ENCODE data around the gene CAPN12.
A peak's percentile ranks its signal among the peaks of the same experiment; 100 is the strongest.

Gene CAPN12

GRCh38 chr19:38740932-38741331, 3.3 kb downstream of the CAPN12 start:
- no peak overlapping the region for H3K27ac Mint-ChIP-seq (ENCODE audit: low read depth)
- H3K36me3 Mint-ChIP-seq (ENCODE audit: insufficient read depth) = peaks cover 11% of the 10 kb centered on the region
- H3K27me3 Mint-ChIP-seq = no peaks in the 10 kb centered on the region
- no peaks in the 10 kb centered on the region for H3K9me3 Mint-ChIP-seq
- H3K4me1 Mint-ChIP-seq = peaks cover 29% of the 10 kb centered on the region
- ATAC-seq (replicated peaks; ENCODE audit: extremely low read depth, poor library complexity, severe bottlenecking) (no peak), DNase-seq (ENCODE audit: low spot score in 2 of 2) (no peak)
- H3K4me3 Mint-ChIP-seq = no peak overlapping the region

DNA sequence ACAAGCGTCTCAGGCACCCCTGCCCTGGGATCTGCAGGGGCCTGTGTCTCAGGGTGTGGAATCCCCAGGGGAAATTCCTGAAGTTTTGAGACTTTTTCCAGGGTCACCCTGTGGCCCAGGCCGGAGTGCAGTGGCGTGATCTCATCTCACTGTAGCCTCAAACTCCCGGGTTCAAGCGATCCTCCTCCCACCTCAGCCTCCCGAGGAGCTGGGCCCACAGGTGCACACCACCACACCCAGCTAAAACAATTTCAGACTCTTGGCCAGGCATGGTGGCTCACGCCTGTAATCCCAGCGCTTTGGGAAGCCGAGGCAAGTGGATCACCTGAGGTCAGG, 4.0 kb downstream of the CAPN12 start:
- Mint-ChIP-seq H3K9me3 (no peaks in the 10 kb centered on the region), H3K4me3 (no peak overlapping the region), H3K4me1 (peaks cover 32% of the 10 kb centered on the region), H3K27me3 (no peaks in the 10 kb centered on the region), H3K27ac (ENCODE audit: low read depth) (peak overlapping the region; percentile 13), H3K36me3 (ENCODE audit: insufficient read depth) (peaks cover 15% of the 10 kb centered on the region)
- no peak for ATAC-seq (replicated peaks; ENCODE audit: extremely low read depth, poor library complexity, severe bottlenecking)
- DNase-seq (ENCODE audit: low spot score in 2 of 2) = no peak

DNA sequence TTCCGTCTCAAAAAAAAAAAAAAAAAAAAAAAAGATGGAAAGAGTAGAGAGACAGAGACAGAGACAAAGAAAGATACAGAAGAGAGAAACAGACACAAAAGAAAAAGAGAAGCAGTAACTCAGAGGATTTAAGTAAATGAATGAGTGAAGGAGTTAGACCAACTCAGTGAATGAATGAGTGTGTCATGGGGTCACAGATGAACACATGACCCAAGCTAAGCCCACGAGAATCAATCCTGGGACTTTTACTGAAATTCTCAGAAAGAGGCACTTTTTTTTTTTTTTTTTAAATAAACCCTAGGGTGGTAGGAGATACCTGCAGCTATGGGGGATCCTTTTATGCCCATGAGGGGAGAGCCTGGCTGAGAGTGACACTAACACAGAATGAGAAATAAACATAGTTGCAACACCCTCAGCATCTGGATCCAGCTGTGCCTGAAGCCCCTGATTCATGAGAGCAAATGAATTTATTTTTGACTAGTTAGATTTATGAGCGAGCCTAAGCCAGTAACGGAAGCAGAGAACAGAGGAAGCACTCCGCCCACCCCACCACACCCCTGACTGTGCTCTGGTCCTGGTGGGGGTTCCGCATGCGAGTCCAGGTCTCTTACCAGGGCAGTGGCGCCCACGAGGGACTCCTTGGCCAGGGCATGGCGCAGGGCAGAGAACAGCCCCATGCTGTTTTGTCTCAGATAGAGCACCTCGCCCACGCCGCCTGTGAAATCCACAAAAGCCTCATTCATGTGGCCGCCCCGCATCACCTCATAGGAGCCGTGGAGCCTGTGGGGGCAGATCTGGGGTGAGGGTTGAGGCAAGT, 4.6 kb downstream of the CAPN12 start:
- H3K4me1 Mint-ChIP-seq = peaks cover 38% of the 10 kb centered on the region
- peaks cover 19% of the 10 kb centered on the region for H3K36me3 Mint-ChIP-seq (ENCODE audit: insufficient read depth)
- H3K27ac Mint-ChIP-seq (ENCODE audit: low read depth) = peak overlapping the region; percentile 13
- H3K4me3 Mint-ChIP-seq = no peak overlapping the region
- DNase-seq (ENCODE audit: low spot score in 2 of 2) = no peak
- ATAC-seq (replicated peaks; ENCODE audit: extremely low read depth, poor library complexity, severe bottlenecking) = peak; percentile 29
- no peaks in the 10 kb centered on the region for H3K9me3 Mint-ChIP-seq
- no peaks in the 10 kb centered on the region for H3K27me3 Mint-ChIP-seq

- H3K4me3 Mint-ChIP-seq = peak overlapping the region; percentile 65
- H3K27ac Mint-ChIP-seq (ENCODE audit: low read depth) = peak overlapping the region; percentile 80
- ATAC-seq (replicated peaks; ENCODE audit: extremely low read depth, poor library complexity, severe bottlenecking) = no peak
- no peaks in the 10 kb centered on the region for H3K9me3 Mint-ChIP-seq
- DNase-seq (ENCODE audit: low spot score in 2 of 2) = no peak
- H3K36me3 Mint-ChIP-seq (ENCODE audit: insufficient read depth) = peaks cover 22% of the 10 kb centered on the region
- peaks cover 47% of the 10 kb centered on the region for H3K4me1 Mint-ChIP-seq
- H3K27me3 Mint-ChIP-seq = no peaks in the 10 kb centered on the region
These were observed 6.1 kb downstream of the CAPN12 start for GRCh38 chr19:38737921-38738737.

DNA sequence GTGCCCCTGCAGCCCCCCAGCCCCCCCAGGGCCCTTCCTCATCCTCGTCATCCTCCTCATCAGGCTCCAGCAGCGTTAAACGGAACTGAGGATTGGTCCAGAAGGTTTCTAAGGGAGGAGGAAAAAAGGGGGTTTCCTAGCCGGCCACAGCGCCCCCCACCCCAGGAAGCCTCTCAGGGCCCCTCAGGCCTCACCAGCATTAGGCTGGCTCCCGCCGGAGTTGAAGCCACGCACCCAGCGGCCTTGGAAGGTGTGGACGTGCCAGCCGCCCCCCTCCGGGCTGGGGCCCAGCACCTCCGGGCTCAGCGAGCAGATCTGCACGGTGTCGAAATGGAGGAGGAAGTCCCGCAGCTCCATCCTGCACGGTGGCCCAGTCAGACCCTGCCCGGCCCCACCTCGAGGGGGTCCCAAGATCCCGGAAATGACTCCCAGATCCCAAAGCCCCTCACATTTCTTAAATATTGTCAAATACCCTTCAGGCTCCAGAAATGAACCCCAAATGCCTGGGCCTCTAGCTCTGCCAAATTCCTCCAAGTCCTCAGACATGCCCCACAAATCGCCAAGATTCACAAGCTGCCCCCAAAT, 6.9 kb downstream of the CAPN12 start:
- H3K4me1 Mint-ChIP-seq = peaks cover 54% of the 10 kb centered on the region
- peak overlapping the region; percentile 65 for H3K4me3 Mint-ChIP-seq
- ATAC-seq (replicated peaks; ENCODE audit: extremely low read depth, poor library complexity, severe bottlenecking) (no peak), DNase-seq (ENCODE audit: low spot score in 2 of 2) (no peak)
- peaks cover 26% of the 10 kb centered on the region for H3K36me3 Mint-ChIP-seq (ENCODE audit: insufficient read depth)
- H3K27ac Mint-ChIP-seq (ENCODE audit: low read depth) = peak overlapping the region; percentile 80
- H3K9me3 Mint-ChIP-seq = no peaks in the 10 kb centered on the region
- no peaks in the 10 kb centered on the region for H3K27me3 Mint-ChIP-seq

DNA sequence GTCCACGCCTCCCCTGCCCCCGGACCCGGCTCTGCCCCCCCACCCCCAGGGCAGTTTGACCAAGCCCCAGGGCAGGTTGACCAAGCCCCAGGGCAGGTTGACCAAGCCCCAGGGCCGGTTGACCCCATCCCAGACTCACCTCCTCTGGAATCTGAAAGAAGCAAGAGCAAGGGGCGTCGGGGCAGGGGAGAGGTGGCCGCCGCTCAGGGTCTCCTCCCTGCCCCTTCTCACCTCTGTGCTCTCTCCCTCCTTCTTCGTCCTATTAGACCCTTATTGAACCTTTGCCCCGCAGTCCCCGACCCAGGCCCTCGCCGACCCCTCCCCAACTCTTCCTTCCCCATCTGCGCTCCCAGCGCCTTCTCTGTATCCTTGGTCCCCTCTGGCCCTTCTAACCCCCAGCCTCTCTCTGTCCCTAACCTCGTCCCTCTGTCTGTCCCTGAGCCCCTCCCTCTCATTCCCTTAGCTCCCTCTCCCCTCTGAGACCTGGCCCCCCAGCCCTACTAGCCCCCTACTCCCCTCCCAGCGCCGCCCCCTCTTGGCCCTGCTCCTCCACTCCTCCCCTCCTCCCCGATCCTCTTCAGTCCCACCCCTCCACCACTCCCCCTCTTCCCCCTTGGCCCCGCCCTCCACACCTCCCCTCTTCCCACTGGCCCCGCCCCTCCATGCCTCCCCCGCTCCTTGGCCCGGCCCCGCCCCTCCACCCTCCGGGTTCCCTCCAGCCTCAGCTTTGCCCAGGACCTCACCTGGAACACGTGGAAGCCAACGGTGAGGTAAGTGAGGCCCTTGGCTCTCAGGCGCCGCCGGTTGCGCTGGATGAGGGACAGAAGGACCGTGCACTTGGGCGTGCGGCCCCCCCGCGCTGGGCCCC, 7.6 kb downstream of the CAPN12 start:
- DNase-seq (ENCODE audit: low spot score in 2 of 2) = no peak
- Mint-ChIP-seq H3K9me3 (no peaks in the 10 kb centered on the region), H3K4me3 (peak overlapping the region; percentile 65), H3K27me3 (no peaks in the 10 kb centered on the region), H3K27ac (ENCODE audit: low read depth) (peak overlapping the region; percentile 93), H3K4me1 (peaks cover 62% of the 10 kb centered on the region), H3K36me3 (ENCODE audit: insufficient read depth) (peaks cover 27% of the 10 kb centered on the region)
- ATAC-seq (replicated peaks; ENCODE audit: extremely low read depth, poor library complexity, severe bottlenecking) = no peak

- Mint-ChIP-seq H3K27me3 (no peaks in the 10 kb centered on the region), H3K27ac (ENCODE audit: low read depth) (peak overlapping the region; percentile 93), H3K4me3 (peak overlapping the region; percentile 65), H3K36me3 (ENCODE audit: insufficient read depth) (peaks cover 27% of the 10 kb centered on the region), H3K4me1 (peaks cover 64% of the 10 kb centered on the region), H3K9me3 (no peaks in the 10 kb centered on the region)
- DNase-seq (ENCODE audit: low spot score in 2 of 2) = peak in 1 of 2 donors; percentile 37
- ATAC-seq (replicated peaks; ENCODE audit: extremely low read depth, poor library complexity, severe bottlenecking) = peak; percentile 52
These were observed 8.2 kb downstream of the CAPN12 start for GRCh38 chr19:38736036-38736412.

- peak; percentile 11 for ATAC-seq (replicated peaks; ENCODE audit: extremely low read depth, poor library complexity, severe bottlenecking)
- Mint-ChIP-seq H3K36me3 (ENCODE audit: insufficient read depth) (peaks cover 28% of the 10 kb centered on the region), H3K4me1 (peaks cover 67% of the 10 kb centered on the region), H3K27ac (ENCODE audit: low read depth) (peak overlapping the region; percentile 93), H3K4me3 (peak overlapping the region; percentile 65), H3K27me3 (no peaks in the 10 kb centered on the region), H3K9me3 (no peaks in the 10 kb centered on the region)
- DNase-seq (ENCODE audit: low spot score in 2 of 2) = peak; percentile 33
These were observed 9.0 kb downstream of the CAPN12 start for GRCh38 chr19:38735257-38735686.

DNA sequence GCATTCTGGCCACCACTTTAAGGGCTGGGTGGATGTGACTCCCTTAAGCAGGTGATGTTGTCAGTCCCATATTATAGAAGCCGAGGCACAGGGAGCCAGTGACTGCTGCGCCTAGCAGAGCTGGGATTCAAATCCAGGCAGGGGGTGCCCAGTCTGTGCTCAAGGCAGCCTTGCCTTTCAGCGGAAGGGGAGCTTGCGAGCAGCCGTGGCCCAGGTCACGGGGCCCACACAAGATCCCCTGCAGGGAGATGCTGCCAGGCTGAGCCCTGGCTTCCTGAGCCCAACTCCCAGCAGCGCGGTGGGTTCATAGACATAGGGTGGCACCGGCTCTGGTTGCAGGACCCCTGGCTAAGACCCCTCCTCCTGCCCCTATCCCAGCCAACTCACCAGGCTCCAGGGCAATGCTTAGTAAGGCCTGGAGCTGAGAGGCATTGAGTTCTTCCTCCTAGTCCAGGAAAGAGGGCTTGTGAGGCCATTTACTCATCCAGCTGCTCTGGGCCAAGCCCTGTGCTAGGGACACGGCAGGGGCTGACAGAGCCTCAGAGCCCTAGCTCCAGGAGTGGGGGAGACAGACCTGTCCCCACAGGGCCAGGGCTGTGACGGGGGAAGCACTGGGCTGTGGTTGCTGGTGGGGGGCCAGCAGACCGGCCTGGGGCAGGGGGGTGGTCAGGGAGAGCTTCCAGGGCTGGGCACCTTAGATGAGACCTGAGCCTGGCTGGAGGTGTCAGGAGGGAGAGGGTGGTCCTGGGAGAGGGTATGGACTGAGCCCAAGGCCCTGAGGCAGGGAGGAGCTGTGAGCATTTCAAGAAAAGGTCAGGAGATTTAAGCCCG, 9.6 kb downstream of the CAPN12 start:
- Mint-ChIP-seq H3K4me1 (peaks cover 69% of the 10 kb centered on the region), H3K4me3 (peak overlapping the region; percentile 65), H3K9me3 (no peaks in the 10 kb centered on the region), H3K27ac (ENCODE audit: low read depth) (peak overlapping the region; percentile 93), H3K27me3 (no peaks in the 10 kb centered on the region), H3K36me3 (ENCODE audit: insufficient read depth) (peaks cover 30% of the 10 kb centered on the region)
- ATAC-seq (replicated peaks; ENCODE audit: extremely low read depth, poor library complexity, severe bottlenecking) = peak; percentile 40
- DNase-seq (ENCODE audit: low spot score in 2 of 2) = no peak

GRCh38 chr19:38734176-38734425, 10.2 kb downstream of the CAPN12 start:
- H3K4me3 Mint-ChIP-seq = peak overlapping the region; percentile 65
- no peaks in the 10 kb centered on the region for H3K9me3 Mint-ChIP-seq
- H3K27ac Mint-ChIP-seq (ENCODE audit: low read depth) = peak overlapping the region; percentile 93
- H3K27me3 Mint-ChIP-seq = no peaks in the 10 kb centered on the region
- H3K36me3 Mint-ChIP-seq (ENCODE audit: insufficient read depth) = peaks cover 35% of the 10 kb centered on the region
- DNase-seq (ENCODE audit: low spot score in 2 of 2) (no peak), ATAC-seq (replicated peaks; ENCODE audit: extremely low read depth, poor library complexity, severe bottlenecking) (no peak)
- H3K4me1 Mint-ChIP-seq = peaks cover 67% of the 10 kb centered on the region

DNA sequence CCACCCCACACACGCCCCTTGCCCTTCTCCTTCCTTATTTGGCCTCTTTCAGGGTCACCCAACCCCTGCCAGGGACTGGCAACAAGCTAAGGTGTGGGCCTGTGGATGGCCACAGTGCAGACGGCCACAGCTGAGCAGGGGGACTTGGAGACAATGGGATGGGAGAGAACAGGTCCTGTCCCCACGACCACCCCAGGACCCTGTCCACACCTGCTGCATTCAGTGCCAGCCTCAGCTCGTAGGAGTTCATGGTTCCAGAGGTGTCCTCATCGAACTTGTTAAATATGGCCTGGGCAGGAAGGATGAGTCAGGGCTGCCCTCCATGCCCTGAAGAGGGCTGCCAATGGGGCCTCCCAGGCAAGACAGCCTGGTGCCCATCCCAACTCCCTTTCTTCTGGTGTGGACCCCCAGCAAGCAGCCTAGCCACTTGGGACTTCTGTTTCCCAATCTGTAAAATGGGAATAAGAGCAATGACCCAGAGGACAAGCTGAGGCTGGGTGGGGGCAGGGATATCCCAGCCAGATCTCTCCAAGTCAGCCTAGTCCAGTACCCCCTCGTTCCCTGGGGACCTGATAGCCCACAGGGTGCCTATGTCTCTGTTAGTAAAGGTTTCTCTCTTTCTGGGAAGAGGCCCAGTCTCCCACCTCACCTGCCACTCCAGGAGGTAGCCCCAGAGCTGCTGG, 10.6 kb downstream of the CAPN12 start:
- no peaks in the 10 kb centered on the region for H3K9me3 Mint-ChIP-seq
- peak overlapping the region; percentile 65 for H3K4me3 Mint-ChIP-seq
- ATAC-seq (replicated peaks; ENCODE audit: extremely low read depth, poor library complexity, severe bottlenecking) (no peak), DNase-seq (ENCODE audit: low spot score in 2 of 2) (no peak)
- H3K27ac Mint-ChIP-seq (ENCODE audit: low read depth) = peak overlapping the region; percentile 93
- H3K27me3 Mint-ChIP-seq = no peaks in the 10 kb centered on the region
- peaks cover 36% of the 10 kb centered on the region for H3K36me3 Mint-ChIP-seq (ENCODE audit: insufficient read depth)
- H3K4me1 Mint-ChIP-seq = peaks cover 62% of the 10 kb centered on the region

Measured in central memory CD8-positive, alpha-beta T cell (primary cell).